ENCODE data around the gene PRDM16.

The PRDM16 gene

GRCh38 chr1:3058263-3059030 lies 10.6 kb upstream of the PRDM16 start:
- no peaks in the 10 kb centered on the region for H3K36me3 ChIP-seq (replicated peaks; ENCODE audit: insufficient read depth, low read length)
- peaks cover 87% of the 10 kb centered on the region for H3K27me3 ChIP-seq (replicated peaks; ENCODE audit: insufficient read depth, low read length)
- no peaks in the 10 kb centered on the region for H3F3A ChIP-seq (ENCODE audit: insufficient read depth, low read length)
- no peak overlapping the region for H2AFZ ChIP-seq (ENCODE audit: low read length)
- H3K4me1 ChIP-seq (ENCODE audit: low read length), result no peaks in the 10 kb centered on the region
- no peaks in the 10 kb centered on the region for H3K79me2 ChIP-seq (ENCODE audit: low read length)
- no peaks in the 10 kb centered on the region for H4K20me1 ChIP-seq (ENCODE audit: insufficient read depth, low read length)
- no peak overlapping the region for H3K27ac ChIP-seq (ENCODE audit: low read length)
- no peaks in the 10 kb centered on the region for H3K9me2 ChIP-seq (replicated peaks; ENCODE audit: insufficient read depth, low read length)
- H3K4me3 ChIP-seq (ENCODE audit: low read length), result no peak overlapping the region
- H3K9me3 ChIP-seq (replicated peaks; ENCODE audit: insufficient read depth, low read length), result no peaks in the 10 kb centered on the region
- H3K9ac ChIP-seq (ENCODE audit: low read length), result no peak overlapping the region
- no peak for DNase-seq
- no peak overlapping the region for H3K4me2 ChIP-seq (ENCODE audit: low read depth, low read length)
- no peak for TF ChIP-seq EZH2phosphoT487 (IDR thresholded peaks at IDR 0.05; ENCODE audit: low read length)
- no peak for TF ChIP-seq CTCF (IDR thresholded peaks at IDR 0.05; ENCODE audit: low read length)
- no peak for TF ChIP-seq EZH2 (optimal IDR thresholded peaks at IDR 0.05; ENCODE audit: low read depth, low read length)

GRCh38 chr1:3060127-3060526 lies 8.9 kb upstream of the PRDM16 start:
- Histone ChIP-seq H2AFZ (ENCODE audit: low read length) (no peak overlapping the region), H3K27me3 (replicated peaks; ENCODE audit: insufficient read depth, low read length) (peaks cover 87% of the 10 kb centered on the region), H3K9me2 (replicated peaks; ENCODE audit: insufficient read depth, low read length) (no peaks in the 10 kb centered on the region), H3K4me3 (ENCODE audit: low read length) (no peak overlapping the region), H3K9me3 (replicated peaks; ENCODE audit: insufficient read depth, low read length) (no peaks in the 10 kb centered on the region), H3F3A (ENCODE audit: insufficient read depth, low read length) (no peaks in the 10 kb centered on the region), H3K79me2 (ENCODE audit: low read length) (no peaks in the 10 kb centered on the region), H3K9ac (ENCODE audit: low read length) (no peak overlapping the region), H3K36me3 (replicated peaks; ENCODE audit: insufficient read depth, low read length) (no peaks in the 10 kb centered on the region), H3K4me2 (ENCODE audit: low read depth, low read length) (no peak overlapping the region), H3K27ac (ENCODE audit: low read length) (no peak overlapping the region), H3K4me1 (ENCODE audit: low read length) (no peaks in the 10 kb centered on the region), H4K20me1 (ENCODE audit: insufficient read depth, low read length) (no peaks in the 10 kb centered on the region)
- TF ChIP-seq EZH2phosphoT487 (IDR thresholded peaks at IDR 0.05; ENCODE audit: low read length) (no peak), EZH2 (optimal IDR thresholded peaks at IDR 0.05; ENCODE audit: low read depth, low read length) (no peak), CTCF (IDR thresholded peaks at IDR 0.05; ENCODE audit: low read length) (no peak)
- no peak for DNase-seq

- no peak for TF ChIP-seq CTCF (IDR thresholded peaks at IDR 0.05; ENCODE audit: low read length)
- TF ChIP-seq EZH2 (optimal IDR thresholded peaks at IDR 0.05; ENCODE audit: low read depth, low read length), result no peak
- TF ChIP-seq EZH2phosphoT487 (IDR thresholded peaks at IDR 0.05; ENCODE audit: low read length), result no peak
- no peaks in the 10 kb centered on the region for H3F3A ChIP-seq (ENCODE audit: insufficient read depth, low read length)
- no peaks in the 10 kb centered on the region for H3K4me1 ChIP-seq (ENCODE audit: low read length)
- no peak for DNase-seq
- no peak overlapping the region for H3K9ac ChIP-seq (ENCODE audit: low read length)
- no peaks in the 10 kb centered on the region for H3K9me2 ChIP-seq (replicated peaks; ENCODE audit: insufficient read depth, low read length)
- no peaks in the 10 kb centered on the region for H3K9me3 ChIP-seq (replicated peaks; ENCODE audit: insufficient read depth, low read length)
- H3K79me2 ChIP-seq (ENCODE audit: low read length), result no peaks in the 10 kb centered on the region
- no peaks in the 10 kb centered on the region for H4K20me1 ChIP-seq (ENCODE audit: insufficient read depth, low read length)
- H2AFZ ChIP-seq (ENCODE audit: low read length), result no peak overlapping the region
- no peaks in the 10 kb centered on the region for H3K36me3 ChIP-seq (replicated peaks; ENCODE audit: insufficient read depth, low read length)
- H3K27ac ChIP-seq (ENCODE audit: low read length), result no peak overlapping the region
- no peak overlapping the region for H3K4me3 ChIP-seq (ENCODE audit: low read length)
- H3K27me3 ChIP-seq (replicated peaks; ENCODE audit: insufficient read depth, low read length), result peaks cover 88% of the 10 kb centered on the region
- no peak overlapping the region for H3K4me2 ChIP-seq (ENCODE audit: low read depth, low read length)
These were observed 8.1 kb upstream of the PRDM16 start for GRCh38 chr1:3060601-3061551.
